DOHH2 (cell line): ENCODE results near the gene SYK.

Experiments
- H3F3A ChIP-seq: fragments of 200-600 bp; sonication (generic), shearing (Covaris generic); 2 replicates; pipeline ENCODE4 v1.6.0; 2016; ENCODE audit warnings: antibody characterized with exemption, mild to moderate bottlenecking; ENCODE audit not compliant: control insufficient read depth, insufficient read depth
- H3K27ac ChIP-seq: fragments of 200-600 bp; sonication (generic); 2 replicates; pipeline ENCODE4 v1.5.1; 2014; ENCODE audit warnings: low read depth, mild to moderate bottlenecking, low read length, moderate library complexity
- H3K27me3 ChIP-seq: fragments of 200-600 bp; sonication (generic); 2 replicates; pipeline ENCODE4 v1.6.1; 2014; ENCODE audit warnings: mild to moderate bottlenecking, low read length, mixed read lengths; ENCODE audit not compliant: control insufficient read depth
- H3K36me3 ChIP-seq: fragments of 200-600 bp; sonication (generic); 2 replicates; pipeline ENCODE4 v1.6.1; 2014; ENCODE audit warnings: mild to moderate bottlenecking, low read length, moderate library complexity, mixed read lengths; ENCODE audit not compliant: control insufficient read depth
- H3K4me1 ChIP-seq: fragments of 200-600 bp; sonication (generic); 2 replicates; pipeline ENCODE4 v1.6.1; 2014; ENCODE audit warnings: mild to moderate bottlenecking, low read length, mixed read lengths; ENCODE audit not compliant: control insufficient read depth
- H3K4me2 ChIP-seq: fragments of 200-600 bp; sonication (generic); 2 replicates; pipeline ENCODE4 v1.6.0; 2014; ENCODE audit warnings: mild to moderate bottlenecking, low read length, moderate library complexity
- H3K4me3 ChIP-seq: fragments of 200-600 bp; sonication (generic); 2 replicates; pipeline ENCODE4 v1.5.1; 2014; ENCODE audit warnings: mild to moderate bottlenecking, low read length, mixed read lengths
- H3K79me2 ChIP-seq: fragments of 200-600 bp; sonication (generic); 2 replicates; pipeline ENCODE4 v1.6.1; 2014; ENCODE audit warnings: mild to moderate bottlenecking, low read length, mixed read lengths; ENCODE audit not compliant: control insufficient read depth
- H3K9me2 ChIP-seq: fragments of 200-600 bp; sonication (generic); replicated peaks from 2 replicates; pipeline ENCODE4 v1.6.1; 2014; ENCODE audit warnings: mild to moderate bottlenecking, low read length, mixed read lengths; ENCODE audit not compliant: control insufficient read depth
- H3K9me3 ChIP-seq: fragments of 200-600 bp; sonication (generic); 2 replicates; pipeline ENCODE4 v1.6.1; 2014; ENCODE audit warnings: antibody characterized with exemption, low read length, mixed read lengths; ENCODE audit not compliant: control insufficient read depth, insufficient read depth
- H4K20me1 ChIP-seq: fragments of 200-600 bp; sonication (generic); 2 replicates; pipeline ENCODE4 v1.6.0; 2014; ENCODE audit warnings: low read depth, mild to moderate bottlenecking, antibody characterized with exemption, low read length, moderate library complexity; ENCODE audit not compliant: control insufficient read depth, insufficient read depth
- CTCF ChIP-seq: fragments of 200-600 bp; sonication (generic); IDR thresholded peaks from one replicate; pipeline ENCODE4 v1.5.1; 2014; ENCODE audit warnings: antibody characterized with exemption, mild to moderate bottlenecking, low read depth, low read length; ENCODE audit not compliant: poor library complexity, severe bottlenecking
- EZH2phosphoT487 ChIP-seq: fragments of 200-600 bp; sonication (generic); IDR thresholded peaks from 2 replicates; pipeline ENCODE4 v1.6.1; 2017; ENCODE audit warnings: borderline replicate concordance, mild to moderate bottlenecking, antibody characterized with exemption, low read length, moderate library complexity, mixed read lengths

The SYK gene

GRCh38 chr9:90838098-90838497, 36.5 kb downstream of the SYK start:
- Histone ChIP-seq H3K27ac (no peak overlapping the region), H3K4me1 (peaks cover 49% of the 10 kb centered on the region), H3F3A (peaks cover 16% of the 10 kb centered on the region), H3K79me2 (peaks cover 100% of the 10 kb centered on the region), H3K36me3 (peaks cover 96% of the 10 kb centered on the region), H3K27me3 (no peaks in the 10 kb centered on the region), H3K9me3 (no peaks in the 10 kb centered on the region), H3K9me2 (no peaks in the 10 kb centered on the region), H4K20me1 (peaks cover 30% of the 10 kb centered on the region), H3K4me2 (no peak overlapping the region), H3K4me3 (no peak overlapping the region)
- no peak for TF ChIP-seq EZH2phosphoT487
- TF ChIP-seq CTCF = peak; percentile 29

- H3K27me3 ChIP-seq = no peaks in the 10 kb centered on the region
- no peak overlapping the region for H3K4me3 ChIP-seq
- H3K36me3 ChIP-seq = peaks cover 96% of the 10 kb centered on the region
- TF ChIP-seq EZH2phosphoT487 (no peak), CTCF (no peak)
- no peak overlapping the region for H3K4me2 ChIP-seq
- peaks cover 30% of the 10 kb centered on the region for H4K20me1 ChIP-seq
- H3F3A ChIP-seq = peaks cover 16% of the 10 kb centered on the region
- H3K4me1 ChIP-seq = peaks cover 44% of the 10 kb centered on the region
- no peaks in the 10 kb centered on the region for H3K9me2 ChIP-seq
- H3K79me2 ChIP-seq = peaks cover 100% of the 10 kb centered on the region
- H3K9me3 ChIP-seq = no peaks in the 10 kb centered on the region
- H3K27ac ChIP-seq = no peak overlapping the region
These were observed 37.0 kb downstream of the SYK start for GRCh38 chr9:90838581-90839154.

- H3K36me3 ChIP-seq = peaks cover 96% of the 10 kb centered on the region
- H3K27ac ChIP-seq = no peak overlapping the region
- H3K4me1 ChIP-seq = peaks cover 38% of the 10 kb centered on the region
- peaks cover 98% of the 10 kb centered on the region for H3K79me2 ChIP-seq
- no peaks in the 10 kb centered on the region for H3K9me2 ChIP-seq
- peaks cover 30% of the 10 kb centered on the region for H4K20me1 ChIP-seq
- no peaks in the 10 kb centered on the region for H3K27me3 ChIP-seq
- H3K9me3 ChIP-seq = no peaks in the 10 kb centered on the region
- TF ChIP-seq EZH2phosphoT487 (no peak), CTCF (no peak)
- H3K4me2 ChIP-seq = no peak overlapping the region
- no peak overlapping the region for H3K4me3 ChIP-seq
- peaks cover 16% of the 10 kb centered on the region for H3F3A ChIP-seq
These were observed 37.6 kb downstream of the SYK start for GRCh38 chr9:90839183-90839728.
